ENCODE data around the gene SRD5A2.

DNA sequence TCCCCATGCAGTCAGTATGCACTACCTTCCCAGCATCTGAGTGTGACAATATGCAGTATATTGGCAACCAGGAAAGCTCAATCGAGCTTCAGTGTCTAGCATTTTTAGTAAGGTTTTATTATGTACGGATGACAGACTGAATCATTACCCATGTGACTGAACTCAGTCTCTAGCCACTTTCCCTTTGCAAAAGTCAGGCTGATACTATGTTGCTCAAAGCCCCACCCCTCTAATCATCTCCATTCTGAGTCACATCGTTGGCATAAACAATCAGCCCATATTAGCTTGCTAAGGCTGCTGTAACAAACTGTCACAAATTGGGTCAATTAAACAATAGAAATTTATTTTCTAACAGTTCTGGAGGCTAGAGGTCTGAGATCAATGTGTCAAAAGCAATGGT lies 25.8 kb upstream of the SRD5A2 start:
- TF ChIP-seq, protein P1, sequence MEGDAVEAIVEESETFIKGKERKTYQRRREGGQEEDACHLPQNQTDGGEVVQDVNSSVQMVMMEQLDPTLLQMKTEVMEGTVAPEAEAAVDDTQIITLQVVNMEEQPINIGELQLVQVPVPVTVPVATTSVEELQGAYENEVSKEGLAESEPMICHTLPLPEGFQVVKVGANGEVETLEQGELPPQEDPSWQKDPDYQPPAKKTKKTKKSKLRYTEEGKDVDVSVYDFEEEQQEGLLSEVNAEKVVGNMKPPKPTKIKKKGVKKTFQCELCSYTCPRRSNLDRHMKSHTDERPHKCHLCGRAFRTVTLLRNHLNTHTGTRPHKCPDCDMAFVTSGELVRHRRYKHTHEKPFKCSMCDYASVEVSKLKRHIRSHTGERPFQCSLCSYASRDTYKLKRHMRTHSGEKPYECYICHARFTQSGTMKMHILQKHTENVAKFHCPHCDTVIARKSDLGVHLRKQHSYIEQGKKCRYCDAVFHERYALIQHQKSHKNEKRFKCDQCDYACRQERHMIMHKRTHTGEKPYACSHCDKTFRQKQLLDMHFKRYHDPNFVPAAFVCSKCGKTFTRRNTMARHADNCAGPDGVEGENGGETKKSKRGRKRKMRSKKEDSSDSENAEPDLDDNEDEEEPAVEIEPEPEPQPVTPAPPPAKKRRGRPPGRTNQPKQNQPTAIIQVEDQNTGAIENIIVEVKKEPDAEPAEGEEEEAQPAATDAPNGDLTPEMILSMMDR (IDR thresholded peaks at IDR 0.05) = no peak
- TF ChIP-seq EZH2 (IDR thresholded peaks at IDR 0.05; ENCODE audit: borderline replicate concordance, insufficient read depth, low read depth, low read length, poor library complexity, severe bottlenecking) = no peak
